ENCODE data around the gene ALDH8A1.
"Not testable (repeated sequence)": the region's sequence is repeated elsewhere in the genome, so short reads cannot be mapped to it uniquely, and the experiment has no call there.

The ALDH8A1 gene

DNA sequence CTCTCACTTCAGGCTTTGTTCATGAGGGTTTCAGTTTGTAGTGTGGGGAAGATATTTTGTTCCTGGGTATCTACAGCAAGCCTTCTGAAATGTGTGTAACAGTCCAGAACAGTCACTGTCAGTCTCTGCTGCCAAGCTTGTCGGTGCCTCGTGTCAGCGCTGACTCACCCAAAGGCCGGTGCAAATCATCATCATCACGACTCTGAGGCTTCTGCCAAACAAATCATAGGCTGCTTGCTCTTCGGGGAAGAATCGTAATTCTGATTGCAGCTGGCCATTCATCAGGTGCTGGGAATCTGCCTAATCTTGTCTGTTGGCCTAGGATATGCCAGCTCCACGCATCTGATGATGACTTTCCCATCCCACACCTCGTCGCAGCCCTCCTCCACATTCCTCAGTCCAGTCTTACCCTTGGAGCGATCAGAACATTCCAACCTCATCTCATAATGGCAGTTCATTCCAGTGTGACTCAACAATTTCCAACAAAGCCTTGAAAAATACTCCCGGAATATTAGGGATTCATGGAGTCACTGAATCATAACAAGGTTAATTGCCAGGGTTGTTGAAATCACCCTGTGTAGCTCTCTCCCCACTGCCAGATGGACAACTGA is 40.9 kb downstream of the ALDH8A1 start:
- Histone ChIP-seq H3K27me3 (ENCODE audit: insufficient read depth, poor library complexity, severe bottlenecking) (peaks cover 2% of the 10 kb centered on the region), H3K4me3 (replicated peaks; ENCODE audit: insufficient read depth, low read length) (no peak overlapping the region), H3K27ac (replicated peaks) (no peak overlapping the region)
- DNase-seq (ENCODE audit: low read depth in 1 of 2, low spot score in 1 of 2): no peak
- TF ChIP-seq, protein P1, sequence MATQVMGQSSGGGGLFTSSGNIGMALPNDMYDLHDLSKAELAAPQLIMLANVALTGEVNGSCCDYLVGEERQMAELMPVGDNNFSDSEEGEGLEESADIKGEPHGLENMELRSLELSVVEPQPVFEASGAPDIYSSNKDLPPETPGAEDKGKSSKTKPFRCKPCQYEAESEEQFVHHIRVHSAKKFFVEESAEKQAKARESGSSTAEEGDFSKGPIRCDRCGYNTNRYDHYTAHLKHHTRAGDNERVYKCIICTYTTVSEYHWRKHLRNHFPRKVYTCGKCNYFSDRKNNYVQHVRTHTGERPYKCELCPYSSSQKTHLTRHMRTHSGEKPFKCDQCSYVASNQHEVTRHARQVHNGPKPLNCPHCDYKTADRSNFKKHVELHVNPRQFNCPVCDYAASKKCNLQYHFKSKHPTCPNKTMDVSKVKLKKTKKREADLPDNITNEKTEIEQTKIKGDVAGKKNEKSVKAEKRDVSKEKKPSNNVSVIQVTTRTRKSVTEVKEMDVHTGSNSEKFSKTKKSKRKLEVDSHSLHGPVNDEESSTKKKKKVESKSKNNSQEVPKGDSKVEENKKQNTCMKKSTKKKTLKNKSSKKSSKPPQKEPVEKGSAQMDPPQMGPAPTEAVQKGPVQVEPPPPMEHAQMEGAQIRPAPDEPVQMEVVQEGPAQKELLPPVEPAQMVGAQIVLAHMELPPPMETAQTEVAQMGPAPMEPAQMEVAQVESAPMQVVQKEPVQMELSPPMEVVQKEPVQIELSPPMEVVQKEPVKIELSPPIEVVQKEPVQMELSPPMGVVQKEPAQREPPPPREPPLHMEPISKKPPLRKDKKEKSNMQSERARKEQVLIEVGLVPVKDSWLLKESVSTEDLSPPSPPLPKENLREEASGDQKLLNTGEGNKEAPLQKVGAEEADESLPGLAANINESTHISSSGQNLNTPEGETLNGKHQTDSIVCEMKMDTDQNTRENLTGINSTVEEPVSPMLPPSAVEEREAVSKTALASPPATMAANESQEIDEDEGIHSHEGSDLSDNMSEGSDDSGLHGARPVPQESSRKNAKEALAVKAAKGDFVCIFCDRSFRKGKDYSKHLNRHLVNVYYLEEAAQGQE (IDR thresholded peaks at IDR 0.05; ENCODE audit: insufficient replicate concordance, low read depth): no peak
- TF ChIP-seq SPI1 (IDR thresholded peaks at IDR 0.05; ENCODE audit: borderline replicate concordance, low read depth): no peak
- TF ChIP-seq POLR2AphosphoS5 (IDR thresholded peaks at IDR 0.05; ENCODE audit: low read depth): no peak
- no peak for TF ChIP-seq GABPA (IDR thresholded peaks at IDR 0.05; ENCODE audit: low read depth)
- TF ChIP-seq, protein P2, sequence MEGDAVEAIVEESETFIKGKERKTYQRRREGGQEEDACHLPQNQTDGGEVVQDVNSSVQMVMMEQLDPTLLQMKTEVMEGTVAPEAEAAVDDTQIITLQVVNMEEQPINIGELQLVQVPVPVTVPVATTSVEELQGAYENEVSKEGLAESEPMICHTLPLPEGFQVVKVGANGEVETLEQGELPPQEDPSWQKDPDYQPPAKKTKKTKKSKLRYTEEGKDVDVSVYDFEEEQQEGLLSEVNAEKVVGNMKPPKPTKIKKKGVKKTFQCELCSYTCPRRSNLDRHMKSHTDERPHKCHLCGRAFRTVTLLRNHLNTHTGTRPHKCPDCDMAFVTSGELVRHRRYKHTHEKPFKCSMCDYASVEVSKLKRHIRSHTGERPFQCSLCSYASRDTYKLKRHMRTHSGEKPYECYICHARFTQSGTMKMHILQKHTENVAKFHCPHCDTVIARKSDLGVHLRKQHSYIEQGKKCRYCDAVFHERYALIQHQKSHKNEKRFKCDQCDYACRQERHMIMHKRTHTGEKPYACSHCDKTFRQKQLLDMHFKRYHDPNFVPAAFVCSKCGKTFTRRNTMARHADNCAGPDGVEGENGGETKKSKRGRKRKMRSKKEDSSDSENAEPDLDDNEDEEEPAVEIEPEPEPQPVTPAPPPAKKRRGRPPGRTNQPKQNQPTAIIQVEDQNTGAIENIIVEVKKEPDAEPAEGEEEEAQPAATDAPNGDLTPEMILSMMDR (IDR thresholded peaks at IDR 0.05; ENCODE audit: insufficient read depth, low read length): no peak

DNA sequence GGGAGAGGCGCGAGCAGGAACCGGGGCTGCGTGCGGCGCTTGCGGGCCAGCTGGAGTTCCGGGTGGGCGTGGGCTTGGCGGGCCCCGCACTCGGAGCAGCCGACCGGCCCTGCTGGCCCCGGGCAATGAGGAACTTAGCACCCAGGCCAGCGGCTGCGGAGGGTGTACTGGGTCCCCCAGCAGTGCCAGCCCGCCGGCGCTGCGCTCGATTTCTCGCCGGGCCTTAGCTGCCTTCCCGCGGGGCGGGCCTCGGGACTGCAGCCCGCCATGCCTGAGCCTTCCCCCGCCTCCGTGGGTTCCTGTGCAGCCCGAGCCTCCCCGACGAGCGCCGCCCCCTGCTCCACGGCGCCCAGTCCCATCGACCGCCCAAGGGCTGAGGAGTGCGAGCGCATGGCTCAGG is 45.2 kb downstream of the ALDH8A1 start:
- not testable (repeated sequence) for DNase-seq (ENCODE audit: low read depth in 1 of 2, low spot score in 1 of 2); H3K27me3 ChIP-seq (ENCODE audit: insufficient read depth, poor library complexity, severe bottlenecking); H3K27ac ChIP-seq (replicated peaks); H3K4me3 ChIP-seq (replicated peaks; ENCODE audit: insufficient read depth, low read length)

DNA sequence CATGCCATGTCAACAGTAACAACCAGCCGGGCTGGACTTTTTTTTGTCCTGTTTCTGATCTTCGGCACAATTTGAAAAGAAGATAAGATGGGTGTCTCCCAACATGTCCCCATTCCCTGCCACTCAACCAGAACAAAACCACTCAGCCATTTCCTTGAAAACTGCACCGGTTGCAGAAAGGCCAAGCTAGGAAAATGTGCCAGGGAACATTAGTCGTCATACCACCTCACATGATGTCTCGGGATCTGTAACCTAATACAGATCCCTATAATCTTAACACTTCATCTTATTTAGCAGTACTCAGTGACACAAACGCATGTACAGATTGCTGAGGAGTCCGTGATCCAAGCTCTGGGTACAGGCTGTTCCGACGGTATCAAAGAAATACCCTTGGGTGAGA is 46.5 kb downstream of the ALDH8A1 start:
- no peak overlapping the region for H3K27ac ChIP-seq (replicated peaks)
- H3K27me3 ChIP-seq (ENCODE audit: insufficient read depth, poor library complexity, severe bottlenecking): no peaks in the 10 kb centered on the region
- no peak overlapping the region for H3K4me3 ChIP-seq (replicated peaks; ENCODE audit: insufficient read depth, low read length)
- DNase-seq (ENCODE audit: low read depth in 1 of 2, low spot score in 1 of 2): no peak
- TF ChIP-seq, protein P2 (IDR thresholded peaks at IDR 0.05; ENCODE audit: insufficient read depth, low read length): no peak
- TF ChIP-seq POLR2AphosphoS5 (IDR thresholded peaks at IDR 0.05; ENCODE audit: low read depth) (no peak), GABPA (IDR thresholded peaks at IDR 0.05; ENCODE audit: low read depth) (no peak), SPI1 (IDR thresholded peaks at IDR 0.05; ENCODE audit: borderline replicate concordance, low read depth) (no peak)
- TF ChIP-seq, protein P1 (IDR thresholded peaks at IDR 0.05; ENCODE audit: insufficient replicate concordance, low read depth): no peak

DNA sequence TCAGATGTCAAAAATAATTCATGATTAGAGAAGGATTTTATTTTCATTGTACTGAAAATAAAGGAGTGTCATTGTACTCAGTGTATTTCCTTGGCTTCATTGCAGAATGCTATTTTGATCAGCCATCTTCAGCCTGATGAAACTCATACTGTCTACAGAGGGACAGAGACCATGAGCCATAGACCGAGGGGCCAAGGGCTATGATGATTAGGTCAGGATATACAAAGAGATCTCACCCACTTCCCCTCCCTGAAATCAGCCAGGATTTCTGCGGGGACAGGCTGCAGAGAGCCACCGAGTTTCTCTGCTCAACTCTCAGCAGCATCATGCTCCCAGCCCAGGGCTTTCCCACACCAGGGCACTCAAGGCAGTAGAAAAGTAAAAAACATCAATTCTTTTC is 47.0 kb downstream of the ALDH8A1 start:
- Histone ChIP-seq H3K27me3 (ENCODE audit: insufficient read depth, poor library complexity, severe bottlenecking) (no peaks in the 10 kb centered on the region), H3K27ac (replicated peaks) (no peak overlapping the region), H3K4me3 (replicated peaks; ENCODE audit: insufficient read depth, low read length) (no peak overlapping the region)
- no peak for TF ChIP-seq POLR2AphosphoS5 (IDR thresholded peaks at IDR 0.05; ENCODE audit: low read depth)
- no peak for TF ChIP-seq SPI1 (IDR thresholded peaks at IDR 0.05; ENCODE audit: borderline replicate concordance, low read depth)
- no peak for TF ChIP-seq GABPA (IDR thresholded peaks at IDR 0.05; ENCODE audit: low read depth)
- TF ChIP-seq, protein P1 (IDR thresholded peaks at IDR 0.05; ENCODE audit: insufficient replicate concordance, low read depth): no peak
- TF ChIP-seq, protein P2 (IDR thresholded peaks at IDR 0.05; ENCODE audit: insufficient read depth, low read length): no peak
- DNase-seq (ENCODE audit: low read depth in 1 of 2, low spot score in 1 of 2): no peak

Data from HL-60 (cell line).